Stimulated activated CD4-positive, alpha-beta T cell treated with anti-CD3 and anti-CD28 coated beads, Interleukin-12 subunit alpha, Interleukin-12 subunit beta, amount 100 ng/mL, for 48 hours (primary cell): ENCODE data around the gene NKAIN1.
"Not testable (repeated sequence)": the region's sequence is repeated elsewhere in the genome, so short reads cannot be mapped to it uniquely, and the experiment has no call there.

Experiments used
- DNase-seq, 3 donors: peaks; one replicate each; pipeline ENCODE4 v3.0.0-alpha.2; 2020; ENCODE audit warnings: low read depth in 2 of 3, low spot score in 1 of 3

Gene NKAIN1

DNA sequence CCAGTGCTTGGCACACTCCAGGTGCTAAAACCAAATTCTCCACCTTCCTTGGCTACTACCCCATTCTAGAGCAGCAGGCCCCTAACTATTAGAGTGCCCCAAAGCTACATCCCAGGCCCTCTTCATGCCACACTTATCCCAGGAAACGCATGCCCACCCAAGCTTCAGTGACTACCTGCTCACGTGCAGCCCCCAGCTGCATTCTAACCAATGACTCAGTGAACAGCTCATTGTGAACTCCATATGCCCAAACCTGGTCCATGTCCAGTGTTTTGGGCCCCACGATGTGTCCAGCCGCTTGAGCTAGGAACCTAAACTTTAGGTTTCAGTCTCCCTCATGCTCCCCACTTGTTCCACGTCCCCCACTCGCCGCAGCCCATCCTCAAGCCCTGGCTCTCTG, 41.5 kb downstream of the NKAIN1 start:
- DNase-seq: no peak

DNA sequence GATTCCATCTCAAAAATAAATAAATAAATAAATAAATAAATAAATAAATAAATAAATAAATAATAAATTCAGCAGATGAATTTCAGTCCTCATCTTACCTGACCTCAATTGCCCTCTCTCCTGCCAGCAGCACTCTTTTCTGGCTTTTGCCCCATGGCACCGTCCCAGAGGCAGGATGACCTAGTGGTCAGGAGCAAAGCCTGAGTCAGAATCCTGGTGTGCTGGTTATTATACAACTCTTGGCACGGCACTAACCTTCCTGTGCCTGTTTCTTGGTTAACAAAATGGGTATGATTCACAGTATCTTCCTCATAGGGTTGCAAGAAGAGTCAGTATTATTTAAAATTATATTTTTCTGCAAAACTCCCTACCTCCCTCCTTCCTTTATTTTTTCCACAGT, 43.0 kb downstream of the NKAIN1 start:
- no peak for DNase-seq

DNA sequence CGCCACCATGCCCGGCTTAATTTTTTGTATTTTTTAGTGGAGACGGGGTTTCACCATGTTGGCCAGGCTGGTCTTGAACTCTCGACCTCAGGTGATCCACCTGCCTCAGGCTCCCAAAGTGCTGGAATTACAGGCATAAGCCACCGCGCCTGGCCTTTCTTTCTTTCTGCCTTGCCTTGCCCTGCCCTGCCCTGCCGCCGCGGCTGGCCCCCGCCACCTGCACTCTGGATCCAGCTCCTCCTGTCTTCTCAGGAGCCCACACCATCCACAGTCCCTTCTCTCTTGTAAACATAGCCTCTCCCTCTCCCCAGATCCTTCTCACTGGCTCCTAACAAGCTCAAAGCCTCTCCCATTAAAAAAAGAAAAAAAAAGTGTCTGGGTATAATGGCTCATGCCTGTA, 44.4 kb downstream of the NKAIN1 start:
- DNase-seq: not testable (repeated sequence)

DNA sequence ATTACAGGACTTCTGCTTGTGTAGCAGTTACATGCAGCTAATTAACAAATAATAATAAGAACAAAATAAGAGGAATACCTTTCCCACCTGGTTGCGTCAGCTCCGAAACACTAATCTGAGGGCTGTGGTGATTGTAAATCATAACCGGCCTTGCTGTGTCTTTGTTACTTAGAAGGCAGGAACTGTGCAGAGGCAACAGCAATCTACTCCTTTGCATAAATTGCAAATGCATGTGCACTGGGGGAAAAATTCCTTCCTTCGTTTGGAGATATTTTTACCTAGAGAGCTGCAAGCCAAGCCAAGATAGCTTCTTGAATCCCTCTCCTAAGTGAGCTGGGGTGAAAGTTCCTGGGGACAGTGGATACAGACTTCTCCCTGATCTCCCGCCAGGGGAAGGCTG, 46.0 kb downstream of the NKAIN1 start:
- no peak for DNase-seq

DNA sequence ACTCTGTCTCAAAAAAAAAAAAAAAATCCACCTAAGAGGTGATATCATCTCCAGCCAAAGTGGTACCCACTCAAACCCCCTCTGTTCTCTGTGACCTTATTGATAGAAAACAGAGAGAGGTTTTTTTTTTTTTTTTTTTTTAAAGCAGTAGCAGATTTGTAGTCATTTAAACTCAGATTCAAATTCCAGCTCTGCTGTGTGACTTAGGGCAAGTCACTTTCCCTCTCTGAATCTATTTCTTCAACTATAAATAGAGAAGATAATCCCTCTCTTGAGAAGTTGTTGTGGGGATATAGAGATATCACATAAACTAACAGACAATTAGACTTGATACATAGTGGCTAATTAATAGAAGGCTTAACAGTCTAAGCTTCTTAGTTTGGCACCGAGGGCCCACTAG, 48.4 kb downstream of the NKAIN1 start:
- no peak for DNase-seq

DNA sequence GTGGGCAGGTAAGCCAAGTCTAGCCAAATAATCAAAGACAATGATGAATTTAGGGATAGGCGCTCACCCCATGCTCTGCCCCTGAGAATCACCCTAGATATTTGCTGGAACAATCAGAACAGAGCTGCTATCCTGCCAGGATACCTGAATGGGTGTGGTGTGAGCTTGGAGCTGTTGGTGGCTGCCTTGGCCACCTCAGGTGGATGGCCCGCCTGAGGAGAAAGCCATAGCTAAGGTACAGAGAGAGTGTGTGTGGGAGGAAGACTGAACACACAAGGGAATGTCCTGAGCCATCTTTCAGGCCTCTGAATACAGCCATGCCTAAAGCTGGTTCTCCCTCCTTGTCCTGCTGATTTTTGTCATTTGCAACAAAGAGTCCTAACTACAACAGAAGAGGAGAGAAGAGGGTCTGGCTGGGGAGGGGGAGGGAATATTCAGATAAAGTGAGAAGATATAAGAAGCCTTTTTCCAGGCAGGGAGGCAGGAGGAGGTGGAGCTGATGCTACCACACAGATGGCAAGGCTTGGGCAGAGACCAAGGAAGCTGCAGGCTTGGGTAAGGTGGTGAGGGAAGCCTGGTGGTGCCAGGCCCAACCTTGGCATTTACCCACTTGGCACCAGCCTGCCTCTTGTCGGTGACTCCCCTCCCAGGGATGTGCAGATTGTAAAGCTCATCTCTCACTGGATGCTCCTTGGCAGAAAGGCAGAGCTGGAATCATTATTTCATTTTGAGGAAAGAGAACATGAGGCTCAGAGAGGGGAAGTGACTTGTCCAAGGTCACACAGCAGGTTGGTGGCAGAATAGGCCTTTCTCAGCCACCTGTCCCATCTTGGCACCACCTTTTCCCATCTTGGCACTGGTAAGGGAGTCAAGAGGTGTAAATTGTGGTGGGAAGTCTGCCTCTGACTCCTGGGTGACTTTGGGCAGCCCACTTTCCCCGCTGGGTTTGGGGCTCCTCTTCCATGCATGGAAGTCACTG, 49.7 kb downstream of the NKAIN1 start:
- DNase-seq: no peak

DNA sequence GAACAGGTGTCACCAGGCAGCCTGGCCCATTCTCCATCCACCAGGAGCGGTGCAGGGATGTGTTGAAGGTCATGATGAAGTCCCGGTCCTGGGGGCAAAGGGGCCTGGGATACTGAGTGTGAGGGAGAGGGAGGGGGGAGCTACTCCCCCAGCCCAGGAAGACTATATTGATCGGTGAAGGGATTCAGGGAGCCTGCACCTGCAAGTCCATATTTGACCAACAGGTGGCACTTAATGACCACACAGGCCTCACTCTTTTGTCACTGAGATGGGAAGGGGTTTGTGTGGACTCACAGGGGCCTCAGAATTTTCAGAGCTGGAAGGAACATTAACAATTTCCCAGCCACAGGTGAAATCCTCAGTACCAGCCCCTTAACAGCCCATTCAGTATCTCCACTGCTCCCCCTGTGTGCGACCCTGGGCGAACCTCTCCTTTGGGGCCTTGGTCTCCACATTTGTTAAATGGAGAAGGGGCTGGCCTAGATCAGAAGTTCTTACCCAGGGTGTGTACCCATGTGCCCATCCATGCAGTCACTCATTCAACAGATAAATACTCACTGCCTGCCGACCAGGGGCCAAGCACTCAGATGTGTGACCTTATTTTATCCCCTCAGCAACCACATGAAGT, 55.6 kb downstream of the NKAIN1 start:
- peak; percentile 6 to 40 (median 17) for DNase-seq

DNA sequence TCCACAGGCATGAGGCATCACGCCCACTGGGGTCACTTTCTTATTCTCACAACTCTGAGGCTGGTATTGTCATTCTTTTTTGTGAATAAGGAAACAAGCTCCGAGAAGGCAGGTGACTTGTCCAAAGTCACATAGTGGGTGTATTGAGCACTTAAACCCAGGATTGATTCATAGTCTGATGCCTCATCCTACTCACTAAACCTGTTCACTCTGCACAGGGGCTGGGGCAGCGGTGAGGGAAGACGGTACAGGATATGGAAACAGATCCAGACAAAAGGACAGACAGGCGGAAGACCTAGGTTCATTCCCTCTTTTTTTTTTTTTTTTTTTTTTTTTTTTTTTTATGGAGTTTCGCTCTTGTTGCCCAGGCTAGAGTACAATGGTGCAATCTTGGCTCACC, 56.6 kb downstream of the NKAIN1 start:
- no peak for DNase-seq

DNA sequence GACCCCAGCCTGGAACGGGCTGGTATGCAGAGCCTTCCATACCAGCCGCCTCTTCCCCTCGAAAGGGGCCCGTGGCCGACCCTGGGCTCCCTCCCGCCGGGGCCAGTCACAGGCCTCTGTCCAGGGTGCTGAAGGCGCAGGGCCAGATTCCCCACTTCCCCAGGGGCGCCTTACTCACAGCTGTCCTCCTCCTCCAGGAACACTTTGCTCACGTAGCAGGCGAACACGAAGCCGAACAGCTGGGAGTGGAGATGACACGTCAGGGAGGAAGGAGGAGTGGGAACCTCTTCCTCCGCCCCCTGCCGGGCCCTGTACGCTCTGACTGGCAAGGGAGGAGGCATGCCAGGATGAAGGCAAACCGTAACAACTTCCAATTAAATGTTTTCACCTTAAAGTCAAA, 57.3 kb downstream of the NKAIN1 start:
- DNase-seq: peak; percentile 4 to 34 (median 33)

DNA sequence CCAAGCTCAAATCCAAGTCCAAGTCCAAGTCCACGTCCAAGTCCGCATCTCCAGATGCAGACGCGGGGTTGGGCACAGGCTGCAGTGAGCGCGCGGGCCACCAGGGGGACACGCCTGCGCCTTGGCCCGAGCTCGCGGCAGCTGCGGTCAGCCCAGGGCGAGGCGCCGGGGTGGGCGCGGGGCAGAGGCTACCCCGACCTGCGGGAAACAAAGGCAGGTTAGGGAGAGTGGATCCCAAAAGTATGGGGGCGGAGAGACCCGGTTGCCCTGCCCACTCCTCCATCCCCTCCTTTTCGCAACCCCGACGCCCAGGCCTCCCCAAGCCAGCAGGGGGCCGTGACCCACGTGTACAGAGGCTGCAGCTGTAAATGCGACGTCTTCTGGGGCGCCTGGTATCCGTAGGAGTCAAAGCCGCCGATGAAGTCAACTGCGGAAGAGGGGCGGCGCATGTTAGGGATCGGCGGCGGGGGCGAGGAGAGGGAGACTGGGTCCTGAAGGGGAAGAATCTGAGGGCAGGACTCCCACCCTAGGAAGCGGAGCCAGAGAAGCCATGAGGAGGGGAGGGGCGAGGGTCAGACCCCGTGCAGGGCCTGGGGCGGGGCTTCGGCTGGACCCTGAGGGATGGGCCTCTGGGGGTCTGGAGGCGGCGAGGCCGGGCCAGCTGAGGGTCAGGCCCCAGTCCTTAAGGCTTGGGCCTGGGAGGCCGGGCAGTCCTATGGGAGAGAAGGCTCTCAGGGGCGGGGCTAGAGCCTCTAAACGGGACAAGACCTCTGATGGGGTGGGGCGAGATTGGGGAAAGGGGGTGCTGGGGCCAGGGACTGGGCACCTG, 58.0 kb downstream of the NKAIN1 start:
- peak; percentile 25 to 49 (median 37) for DNase-seq

DNA sequence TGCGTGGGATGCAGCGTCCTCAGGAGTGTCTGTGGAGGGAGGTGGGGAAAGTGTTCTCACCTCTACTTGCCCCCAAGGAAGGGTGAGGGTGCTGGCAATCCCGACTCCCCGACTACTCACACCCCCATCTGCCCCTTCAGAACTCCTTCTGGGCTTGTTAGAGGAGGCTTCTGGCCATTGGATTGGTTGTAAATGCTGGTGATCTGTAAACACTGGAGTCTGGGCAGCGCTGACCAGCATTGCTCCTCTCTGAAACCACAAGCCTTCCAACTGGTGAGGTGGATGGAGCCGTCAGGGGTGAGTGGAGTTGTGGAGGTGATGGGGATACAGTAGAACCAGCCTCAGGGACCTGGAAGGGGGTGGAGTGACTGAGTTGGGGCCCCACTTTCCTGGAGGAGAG, 59.3 kb downstream of the NKAIN1 start:
- no peak for DNase-seq

DNA sequence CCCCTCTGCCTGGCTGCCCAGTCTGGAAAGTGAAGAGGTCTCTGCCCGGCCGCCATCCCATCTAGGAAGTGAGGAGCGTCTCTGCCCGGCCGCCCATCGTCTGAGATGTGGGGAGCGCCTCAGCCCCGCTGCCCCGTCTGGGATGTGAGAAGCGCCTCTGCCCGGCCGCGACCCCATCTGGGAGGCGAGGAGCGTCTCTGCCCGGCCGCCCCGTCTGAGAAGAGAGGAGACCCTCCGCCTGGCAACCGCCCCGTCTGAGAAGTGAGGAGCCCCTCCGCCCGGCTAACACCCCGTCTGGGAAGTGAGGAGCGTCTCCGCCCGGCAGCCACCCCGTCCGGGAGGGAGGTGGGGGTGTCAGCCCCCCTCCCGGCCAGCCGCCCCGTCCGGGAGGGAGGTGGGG, 63.4 kb downstream of the NKAIN1 start:
- DNase-seq: not testable (repeated sequence)

DNA sequence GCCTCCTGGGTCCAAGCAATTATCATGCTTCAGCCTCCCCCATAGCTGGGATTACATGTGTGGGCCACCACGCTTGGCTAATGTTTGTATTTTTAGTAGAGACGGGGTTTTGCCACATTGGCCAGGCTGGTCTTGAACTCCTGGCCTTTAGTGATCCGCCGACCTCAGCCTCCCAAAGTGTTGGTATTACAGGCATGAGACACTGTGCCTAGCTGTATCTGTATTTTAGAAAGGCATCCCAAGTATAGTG, 69.3 kb downstream of the NKAIN1 start:
- no peak for DNase-seq

DNA sequence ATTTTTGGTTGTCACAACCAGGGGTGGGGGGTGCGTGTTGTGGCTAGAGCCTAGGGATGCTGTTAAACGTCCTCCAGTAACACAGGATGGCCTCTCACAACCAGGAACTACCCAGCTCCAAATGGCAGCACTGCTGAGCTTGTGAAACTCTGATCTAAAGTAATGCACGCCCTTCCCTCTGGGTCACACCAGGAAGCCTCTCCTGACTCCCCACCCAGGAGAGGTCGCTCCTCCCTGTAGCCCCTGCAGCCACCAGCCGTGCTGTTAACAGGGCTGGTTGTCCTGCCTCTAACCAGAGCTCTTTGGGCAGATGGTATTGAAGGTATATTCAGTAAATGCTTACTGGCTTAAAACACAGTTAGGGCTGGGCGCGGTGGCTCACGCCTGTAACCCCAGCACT, 73.2 kb downstream of the NKAIN1 start:
- no peak for DNase-seq

DNA sequence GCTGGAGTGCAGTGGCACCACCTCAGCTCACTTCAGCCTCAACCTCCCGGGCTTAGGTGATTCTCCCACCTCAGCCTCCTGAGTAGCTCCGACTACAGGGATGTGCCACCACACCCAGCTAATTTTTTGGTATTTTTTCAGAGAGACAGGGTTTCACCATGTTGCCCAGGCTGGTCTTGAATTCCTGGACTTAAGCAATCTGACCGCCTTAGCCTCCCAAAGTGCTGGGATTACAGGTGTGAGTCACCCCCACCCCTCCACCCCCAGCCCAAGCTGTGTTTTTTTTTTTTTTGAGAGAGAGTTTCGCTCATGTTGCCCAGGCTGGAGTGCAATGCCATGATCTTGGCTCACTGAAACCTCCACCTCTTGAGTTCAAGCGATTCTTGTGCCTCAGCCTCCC, 75.4 kb downstream of the NKAIN1 start:
- DNase-seq: no peak

DNA sequence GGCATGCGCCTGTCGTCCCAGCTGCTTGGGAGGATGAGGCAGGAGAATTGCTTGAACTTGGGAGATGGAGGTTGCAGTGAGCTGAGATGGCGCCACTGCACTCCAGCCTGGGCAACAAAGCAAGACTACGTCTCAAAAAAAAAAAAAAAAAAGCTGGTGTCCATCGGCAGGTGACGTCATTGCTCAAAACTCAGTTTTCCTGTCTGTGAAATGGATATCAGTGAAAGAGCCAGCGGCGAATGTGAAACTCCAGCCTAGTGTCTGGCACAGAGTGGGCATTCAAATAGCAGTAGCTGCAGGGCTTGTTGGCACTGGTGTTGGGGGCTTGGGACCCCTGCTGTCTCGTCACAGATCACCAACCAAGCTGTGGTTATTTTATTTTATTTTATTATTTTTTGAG, 75.8 kb downstream of the NKAIN1 start:
- no peak for DNase-seq

DNA sequence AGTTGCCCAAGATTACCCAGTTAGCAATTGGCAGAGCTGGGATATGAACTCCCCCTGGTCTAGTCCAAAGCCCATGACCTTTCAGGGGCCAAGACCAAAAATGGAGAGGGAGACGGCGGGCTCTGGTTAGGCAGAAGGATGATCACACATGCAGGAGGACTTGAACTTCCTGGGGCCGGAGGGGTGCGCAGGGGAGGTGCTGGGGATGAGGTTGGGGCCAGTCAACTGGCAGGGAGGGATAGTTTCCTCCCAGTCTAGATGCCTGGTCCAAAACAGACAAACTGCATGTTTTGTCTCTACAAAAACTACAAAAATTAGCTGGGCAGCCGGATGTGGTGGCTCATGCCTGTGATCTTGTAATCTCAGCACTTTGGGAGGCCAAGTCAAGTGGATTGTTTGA, 78.1 kb downstream of the NKAIN1 start:
- DNase-seq: no peak

DNA sequence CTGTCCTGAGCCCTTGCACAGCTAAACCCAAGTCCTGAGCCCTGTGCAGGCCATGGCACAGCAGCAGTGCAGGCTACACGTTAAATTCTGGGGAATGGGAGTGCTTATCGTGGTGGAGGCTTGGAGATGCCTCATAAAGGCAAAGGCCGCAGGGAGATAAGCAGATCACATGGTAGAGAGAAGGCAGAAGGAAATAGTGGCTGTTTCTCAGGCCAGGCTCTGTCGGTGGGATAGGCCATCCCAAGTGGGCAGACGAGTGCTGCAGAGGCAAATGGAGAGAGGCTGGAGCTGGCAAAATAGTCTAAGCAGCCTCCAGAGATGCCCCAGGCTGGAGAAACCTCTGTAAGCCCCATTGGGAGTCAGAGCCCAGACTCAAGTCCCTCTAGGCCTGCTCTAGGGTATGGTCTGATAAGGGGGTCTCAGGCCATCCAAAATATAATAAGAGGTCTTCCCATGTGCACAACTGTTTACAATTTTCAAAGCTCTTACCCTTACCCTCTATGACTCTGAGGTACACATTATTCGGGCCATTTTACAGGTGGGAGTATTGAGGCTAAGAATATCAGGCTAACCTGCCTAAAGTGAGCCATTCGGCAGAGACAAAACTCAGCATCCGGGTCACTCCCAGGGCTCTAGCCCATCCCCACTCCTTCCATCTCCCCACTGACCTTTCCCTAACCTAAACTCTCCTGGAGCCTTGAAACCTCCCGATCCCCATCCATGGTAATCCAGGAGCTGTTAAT, 79.6 kb downstream of the NKAIN1 start:
- no peak for DNase-seq

DNA sequence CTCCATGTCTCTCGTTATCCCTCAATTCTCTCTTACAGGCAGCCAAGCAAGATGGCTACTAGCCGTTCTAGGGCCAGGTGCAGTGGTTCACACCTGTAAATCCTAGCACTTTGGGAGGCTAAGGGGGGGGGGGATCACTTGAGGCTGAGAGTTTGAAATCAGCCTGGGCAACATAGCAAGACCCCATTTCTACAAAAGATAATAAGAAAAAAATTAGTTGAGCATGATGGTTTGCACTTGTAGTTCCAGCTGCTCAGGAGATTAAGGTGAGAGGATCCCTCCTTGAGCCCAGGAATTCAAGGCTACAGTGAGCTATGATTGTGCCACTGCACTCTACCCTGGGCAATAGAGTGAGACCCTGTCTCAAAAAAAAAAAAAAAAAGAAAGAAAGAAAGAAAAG, 80.4 kb downstream of the NKAIN1 start:
- no peak for DNase-seq

DNA sequence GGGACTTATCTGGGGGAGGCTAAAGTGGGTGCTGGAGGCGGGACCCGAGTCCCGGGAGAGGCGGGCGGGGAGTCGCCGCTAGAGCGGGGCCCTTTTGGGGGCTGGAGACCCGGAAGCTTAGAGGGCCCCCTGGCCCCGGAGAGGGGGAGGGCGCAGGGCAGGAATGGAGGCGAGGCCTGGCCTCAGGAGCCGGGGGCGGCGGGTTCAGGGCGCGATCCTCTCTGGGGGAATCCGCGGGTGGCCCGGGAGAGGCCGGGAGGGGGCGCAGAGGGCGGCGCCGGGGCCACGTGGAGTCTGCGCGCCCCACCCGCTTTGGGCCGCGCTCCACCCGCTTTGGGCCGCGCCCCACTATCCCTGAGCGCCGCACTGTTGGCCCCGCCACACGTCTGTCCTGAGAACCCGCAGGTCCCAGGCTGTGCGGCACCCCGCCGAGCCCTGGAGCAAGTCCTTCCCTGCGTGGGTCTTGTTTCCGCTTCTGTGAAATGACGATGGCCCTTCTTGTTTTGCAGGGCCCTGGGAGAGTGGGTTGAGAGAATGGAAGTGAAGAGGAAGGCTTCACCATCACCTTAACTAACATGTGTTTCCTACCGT, 84.4 kb downstream of the NKAIN1 start:
- DNase-seq: peak; percentile 35 to 62 (median 58)
